ENCODE results near the gene FNDC3B. TPM values are rescaled to one million over a fixed set of nuclear protein-coding genes. Genes with fewer than 3 reads are reported as not detected.

Gene FNDC3B
- total and polyA plus RNA-seq, 9 of the 15 experiments (the other 6 are each of a cell fraction or from before 2014, with no cell fraction given): 7.0 to 35.8 (median 16.2) TPM

DNA sequence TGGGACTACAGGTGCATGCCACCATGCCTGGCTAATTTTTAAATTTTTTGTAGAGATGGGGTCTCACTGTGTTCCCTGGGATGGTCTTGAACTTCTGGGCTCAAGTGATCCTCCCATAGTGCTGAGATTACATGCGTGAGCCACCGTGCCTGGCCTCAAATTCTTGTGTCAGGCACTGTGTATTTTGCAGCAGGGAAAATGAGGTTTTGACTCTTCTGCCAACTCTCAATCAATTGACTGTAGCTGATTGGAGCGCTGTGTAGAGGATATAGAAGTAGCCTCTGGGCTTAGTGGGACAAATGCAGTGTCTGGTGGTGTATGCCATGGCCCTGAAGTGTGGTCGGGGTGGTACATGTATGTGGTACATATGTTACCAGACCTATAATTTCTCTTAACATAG, 152.3 kb downstream of the FNDC3B start (continued):
- TF ChIP-seq, protein P1, sequence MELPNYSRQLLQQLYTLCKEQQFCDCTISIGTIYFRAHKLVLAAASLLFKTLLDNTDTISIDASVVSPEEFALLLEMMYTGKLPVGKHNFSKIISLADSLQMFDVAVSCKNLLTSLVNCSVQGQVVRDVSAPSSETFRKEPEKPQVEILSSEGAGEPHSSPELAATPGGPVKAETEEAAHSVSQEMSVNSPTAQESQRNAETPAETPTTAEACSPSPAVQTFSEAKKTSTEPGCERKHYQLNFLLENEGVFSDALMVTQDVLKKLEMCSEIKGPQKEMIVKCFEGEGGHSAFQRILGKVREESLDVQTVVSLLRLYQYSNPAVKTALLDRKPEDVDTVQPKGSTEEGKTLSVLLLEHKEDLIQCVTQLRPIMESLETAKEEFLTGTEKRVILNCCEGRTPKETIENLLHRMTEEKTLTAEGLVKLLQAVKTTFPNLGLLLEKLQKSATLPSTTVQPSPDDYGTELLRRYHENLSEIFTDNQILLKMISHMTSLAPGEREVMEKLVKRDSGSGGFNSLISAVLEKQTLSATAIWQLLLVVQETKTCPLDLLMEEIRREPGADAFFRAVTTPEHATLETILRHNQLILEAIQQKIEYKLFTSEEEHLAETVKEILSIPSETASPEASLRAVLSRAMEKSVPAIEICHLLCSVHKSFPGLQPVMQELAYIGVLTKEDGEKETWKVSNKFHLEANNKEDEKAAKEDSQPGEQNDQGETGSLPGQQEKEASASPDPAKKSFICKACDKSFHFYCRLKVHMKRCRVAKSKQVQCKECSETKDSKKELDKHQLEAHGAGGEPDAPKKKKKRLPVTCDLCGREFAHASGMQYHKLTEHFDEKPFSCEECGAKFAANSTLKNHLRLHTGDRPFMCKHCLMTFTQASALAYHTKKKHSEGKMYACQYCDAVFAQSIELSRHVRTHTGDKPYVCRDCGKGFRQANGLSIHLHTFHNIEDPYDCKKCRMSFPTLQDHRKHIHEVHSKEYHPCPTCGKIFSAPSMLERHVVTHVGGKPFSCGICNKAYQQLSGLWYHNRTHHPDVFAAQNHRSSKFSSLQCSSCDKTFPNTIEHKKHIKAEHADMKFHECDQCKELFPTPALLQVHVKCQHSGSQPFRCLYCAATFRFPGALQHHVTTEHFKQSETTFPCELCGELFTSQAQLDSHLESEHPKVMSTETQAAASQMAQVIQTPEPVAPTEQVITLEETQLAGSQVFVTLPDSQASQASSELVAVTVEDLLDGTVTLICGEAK (IDR thresholded peaks at IDR 0.05): no peak
- TF ChIP-seq, protein P1 (CRISPR knock-in tag; IDR thresholded peaks at IDR 0.05): no peak
- TF ChIP-seq PYGO2 (tag; IDR thresholded peaks at IDR 0.05): no peak
